ENCODE measurements around the gene CNTN4. TPM values are rescaled to one million over a fixed set of nuclear protein-coding genes. Genes with fewer than 3 reads are reported as not detected.

The CNTN4 gene
- total RNA-seq, 1 donor = 0.09 TPM

DNA sequence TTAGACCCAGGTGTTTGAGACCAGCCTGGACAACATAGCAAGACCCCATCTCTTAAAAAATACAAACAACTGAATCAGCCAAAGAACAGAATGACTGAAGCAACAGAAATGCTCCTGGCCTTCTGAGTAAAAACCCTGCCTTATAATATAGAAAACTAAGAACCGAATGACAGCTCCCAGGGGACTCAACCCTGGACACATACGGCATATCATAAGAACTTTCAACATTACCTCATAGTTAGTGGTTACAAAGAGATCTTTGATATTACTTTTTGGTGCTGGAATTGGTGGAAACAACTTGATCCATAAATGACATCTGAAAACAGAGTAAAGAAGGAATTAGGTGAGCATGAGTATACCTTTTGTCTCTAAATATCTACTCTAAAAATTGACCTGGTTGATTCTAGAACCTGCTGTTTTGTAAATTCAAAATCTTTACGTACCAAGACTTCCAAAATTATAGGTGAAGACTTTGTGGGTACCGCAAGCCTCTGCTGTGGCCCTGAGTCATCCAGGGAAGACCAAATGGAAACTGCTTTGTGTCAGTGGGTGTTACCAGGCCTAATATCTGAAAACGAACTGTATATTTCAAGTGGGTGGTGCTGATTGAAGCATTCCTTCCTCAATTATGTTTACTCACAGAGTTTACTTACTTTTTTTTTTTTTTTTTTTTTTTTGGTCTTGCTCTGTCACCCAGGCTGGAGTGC lies 976.0 kb downstream of the CNTN4 start:
- H3K4me3 ChIP-seq (ENCODE audit: low read depth, low read length) = no peak overlapping the region
- TF ChIP-seq, protein P1, sequence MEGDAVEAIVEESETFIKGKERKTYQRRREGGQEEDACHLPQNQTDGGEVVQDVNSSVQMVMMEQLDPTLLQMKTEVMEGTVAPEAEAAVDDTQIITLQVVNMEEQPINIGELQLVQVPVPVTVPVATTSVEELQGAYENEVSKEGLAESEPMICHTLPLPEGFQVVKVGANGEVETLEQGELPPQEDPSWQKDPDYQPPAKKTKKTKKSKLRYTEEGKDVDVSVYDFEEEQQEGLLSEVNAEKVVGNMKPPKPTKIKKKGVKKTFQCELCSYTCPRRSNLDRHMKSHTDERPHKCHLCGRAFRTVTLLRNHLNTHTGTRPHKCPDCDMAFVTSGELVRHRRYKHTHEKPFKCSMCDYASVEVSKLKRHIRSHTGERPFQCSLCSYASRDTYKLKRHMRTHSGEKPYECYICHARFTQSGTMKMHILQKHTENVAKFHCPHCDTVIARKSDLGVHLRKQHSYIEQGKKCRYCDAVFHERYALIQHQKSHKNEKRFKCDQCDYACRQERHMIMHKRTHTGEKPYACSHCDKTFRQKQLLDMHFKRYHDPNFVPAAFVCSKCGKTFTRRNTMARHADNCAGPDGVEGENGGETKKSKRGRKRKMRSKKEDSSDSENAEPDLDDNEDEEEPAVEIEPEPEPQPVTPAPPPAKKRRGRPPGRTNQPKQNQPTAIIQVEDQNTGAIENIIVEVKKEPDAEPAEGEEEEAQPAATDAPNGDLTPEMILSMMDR (IDR thresholded peaks at IDR 0.05; ENCODE audit: insufficient read depth, low read length) = no peak
- DNase-seq (ENCODE audit: low read depth) = no peak

DNA sequence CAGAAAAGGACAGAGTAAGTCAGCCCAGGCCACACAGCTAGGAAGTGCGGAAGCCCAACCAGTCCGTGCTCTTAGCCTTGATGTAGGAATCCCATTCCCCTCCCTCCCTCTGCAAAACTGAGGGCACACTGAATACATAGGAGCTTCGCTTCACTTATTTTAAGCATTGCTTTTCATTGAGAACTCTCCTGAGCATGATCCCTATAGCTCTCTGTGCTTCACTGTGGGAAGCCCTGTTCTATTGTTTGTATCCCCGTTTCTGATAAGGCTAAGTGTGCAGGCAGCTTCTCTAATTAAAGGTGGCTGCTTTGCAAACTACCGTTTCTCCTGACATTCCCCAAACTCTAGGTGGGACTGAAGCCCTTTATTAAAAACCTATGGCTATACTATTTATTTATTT lies 981.6 kb downstream of the CNTN4 start:
- H3K4me3 ChIP-seq (ENCODE audit: low read depth, low read length) = no peak overlapping the region
- no peak for DNase-seq (ENCODE audit: low read depth)
- TF ChIP-seq, protein P1 (IDR thresholded peaks at IDR 0.05; ENCODE audit: insufficient read depth, low read length) = no peak

DNA sequence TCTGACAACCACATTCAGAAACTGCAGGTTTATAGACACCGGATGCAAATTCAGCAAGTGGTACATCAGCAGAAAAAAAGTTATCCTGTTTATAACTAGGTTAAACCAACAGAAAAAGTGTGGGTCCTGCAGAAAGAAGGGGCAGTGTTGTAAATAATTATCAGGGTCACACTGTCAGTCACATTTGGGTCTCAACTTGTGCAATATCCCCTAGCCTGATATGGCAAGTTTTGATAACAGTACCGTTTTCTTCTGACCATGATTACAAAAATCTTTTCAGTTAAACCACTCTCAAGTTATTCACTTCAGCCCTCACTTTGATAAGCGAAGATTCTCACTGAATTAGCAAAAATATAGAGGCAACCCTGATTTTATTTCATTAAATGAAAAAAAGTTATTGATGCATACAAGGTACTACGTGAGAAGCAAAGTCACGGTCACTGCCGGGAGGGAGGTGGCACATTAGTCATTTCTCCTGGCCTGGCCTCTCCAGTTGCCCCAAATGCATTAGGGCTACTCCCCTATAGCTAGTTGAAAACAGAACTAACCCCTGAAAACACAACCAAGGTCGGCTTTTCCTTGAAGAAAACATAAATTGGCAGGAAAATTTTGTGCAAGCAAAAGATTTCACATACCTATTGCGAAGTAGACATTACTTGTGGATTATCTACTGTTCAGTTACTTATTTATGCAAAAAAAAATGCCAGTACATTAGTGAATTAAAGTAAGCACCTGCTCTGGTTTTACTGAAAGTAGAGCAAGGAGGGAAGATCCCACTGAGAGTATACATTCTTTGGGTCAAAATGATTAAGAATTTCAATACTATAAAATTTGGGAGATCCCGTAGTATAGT lies 982.9 kb downstream of the CNTN4 start:
- TF ChIP-seq, protein P1 (IDR thresholded peaks at IDR 0.05; ENCODE audit: insufficient read depth, low read length) = no peak
- no peak for DNase-seq (ENCODE audit: low read depth)

DNA sequence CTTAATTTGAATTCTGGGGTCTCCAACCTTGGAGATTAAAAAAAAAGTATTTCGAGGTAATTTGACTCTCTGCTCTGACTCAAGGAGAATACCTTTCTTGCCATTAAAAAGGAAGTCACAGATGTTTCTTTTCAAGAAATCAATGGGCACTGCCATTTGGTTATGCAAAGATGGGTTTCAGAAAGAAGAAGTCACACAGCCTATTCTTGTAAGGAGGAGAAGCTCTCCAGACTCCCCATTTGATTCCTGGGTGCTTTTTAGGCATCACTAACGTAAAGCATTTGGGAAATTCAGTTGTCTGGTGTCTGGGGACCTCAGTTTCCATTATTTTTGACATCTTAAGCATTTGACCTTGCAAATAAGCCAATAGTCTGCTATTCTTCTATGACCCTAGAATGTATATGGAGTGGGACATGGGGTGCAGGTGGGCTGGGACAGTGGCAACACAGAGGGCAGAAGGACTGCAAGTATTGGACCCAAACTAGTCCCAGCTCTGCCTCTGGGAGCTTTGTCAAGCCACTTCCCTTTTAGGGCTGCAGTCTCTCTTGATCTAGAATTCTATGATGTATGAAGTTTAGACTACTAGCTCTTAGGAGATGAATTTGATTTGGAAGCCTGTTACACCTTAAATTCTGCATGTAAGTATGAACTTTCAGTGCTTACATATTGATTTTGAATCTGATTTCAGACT lies 983.7 kb downstream of the CNTN4 start:
- no peak for DNase-seq (ENCODE audit: low read depth)
- TF ChIP-seq, protein P1 (IDR thresholded peaks at IDR 0.05; ENCODE audit: insufficient read depth, low read length) = no peak
- H3K4me3 ChIP-seq (ENCODE audit: low read depth, low read length) = no peak overlapping the region

More for the DNA sequence above, 982.9 kb downstream of the CNTN4 start:
- H3K4me3 ChIP-seq (ENCODE audit: low read depth, low read length) = no peak overlapping the region

DNA sequence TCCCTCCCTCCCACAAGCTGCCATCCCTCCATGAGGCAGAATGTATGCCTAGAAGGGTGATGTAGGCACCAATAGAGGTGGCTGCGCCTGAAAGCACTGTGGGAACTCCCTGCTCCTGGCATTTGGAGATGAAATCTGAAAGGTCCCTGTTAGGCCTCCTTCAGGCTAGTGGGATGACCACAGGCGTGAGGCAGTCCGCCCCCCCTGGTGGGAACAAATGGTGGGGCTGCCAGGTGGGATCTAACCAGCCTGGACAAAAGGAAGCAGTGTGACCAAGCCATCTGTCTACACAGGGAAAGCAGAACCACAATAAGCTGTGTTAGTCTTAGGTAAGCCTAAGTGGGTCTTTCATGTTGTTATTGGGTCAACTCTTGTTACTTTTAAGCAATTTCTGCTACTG lies 986.2 kb downstream of the CNTN4 start:
- TF ChIP-seq, protein P1 (IDR thresholded peaks at IDR 0.05; ENCODE audit: insufficient read depth, low read length) = no peak
- no peak overlapping the region for H3K4me3 ChIP-seq (ENCODE audit: low read depth, low read length)
- no peak for DNase-seq (ENCODE audit: low read depth)

GRCh38 chr3:3085782-3086181 lies 987.1 kb downstream of the CNTN4 start:
- no peak overlapping the region for H3K4me3 ChIP-seq (ENCODE audit: low read depth, low read length)
- TF ChIP-seq, protein P1 (IDR thresholded peaks at IDR 0.05; ENCODE audit: insufficient read depth, low read length) = no peak
- DNase-seq (ENCODE audit: low read depth) = no peak

Data from fibroblast of the aortic adventitia (primary cell).